Stimulated activated CD4-positive, alpha-beta T cell treated with anti-CD3 and anti-CD28 coated beads, TNF-alpha, amount 100 ng/mL, for 24 hours (primary cell): Measurements from ENCODE around the gene SLC49A3.
A peak's percentile ranks its signal among the peaks of the same experiment; 100 is the strongest.
"Not testable (repeated sequence)": the region's sequence is repeated elsewhere in the genome, so short reads cannot be mapped to it uniquely, and the experiment has no call there.

Experiments
- DNase-seq, 3 experiments: peaks; one replicate each; pipeline ENCODE4 v3.0.0-alpha.2; 2020; ENCODE audit warnings: low read depth in 3 of 3

The SLC49A3 gene

DNA sequence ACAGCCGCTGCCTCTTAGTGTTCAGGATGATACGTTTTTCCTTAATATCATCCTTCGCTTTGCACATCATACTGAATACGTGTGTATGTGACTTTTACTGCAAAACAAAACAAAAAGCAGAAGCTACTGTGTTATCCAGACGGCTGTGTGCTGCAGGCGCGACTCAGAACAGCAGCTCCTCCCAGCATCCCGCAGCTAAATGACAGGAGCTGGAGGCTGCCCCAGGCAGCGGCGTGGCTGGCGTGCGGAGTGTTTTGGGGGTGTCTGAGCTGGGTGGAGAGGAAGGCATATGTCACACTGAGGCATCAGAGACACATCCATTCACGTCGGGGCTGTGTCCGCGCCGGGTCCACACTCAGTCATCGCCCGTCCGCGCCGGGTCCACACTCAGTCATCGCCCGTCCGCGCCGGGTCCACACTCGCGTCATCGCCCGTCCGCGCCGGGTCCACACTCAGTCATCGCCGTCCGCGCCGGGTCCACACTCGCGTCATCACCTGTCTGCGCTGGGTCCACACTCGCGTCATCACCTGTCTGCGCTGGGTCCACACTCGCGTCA lies 33.3 kb upstream of the SLC49A3 start:
- DNase-seq = no peak

DNA sequence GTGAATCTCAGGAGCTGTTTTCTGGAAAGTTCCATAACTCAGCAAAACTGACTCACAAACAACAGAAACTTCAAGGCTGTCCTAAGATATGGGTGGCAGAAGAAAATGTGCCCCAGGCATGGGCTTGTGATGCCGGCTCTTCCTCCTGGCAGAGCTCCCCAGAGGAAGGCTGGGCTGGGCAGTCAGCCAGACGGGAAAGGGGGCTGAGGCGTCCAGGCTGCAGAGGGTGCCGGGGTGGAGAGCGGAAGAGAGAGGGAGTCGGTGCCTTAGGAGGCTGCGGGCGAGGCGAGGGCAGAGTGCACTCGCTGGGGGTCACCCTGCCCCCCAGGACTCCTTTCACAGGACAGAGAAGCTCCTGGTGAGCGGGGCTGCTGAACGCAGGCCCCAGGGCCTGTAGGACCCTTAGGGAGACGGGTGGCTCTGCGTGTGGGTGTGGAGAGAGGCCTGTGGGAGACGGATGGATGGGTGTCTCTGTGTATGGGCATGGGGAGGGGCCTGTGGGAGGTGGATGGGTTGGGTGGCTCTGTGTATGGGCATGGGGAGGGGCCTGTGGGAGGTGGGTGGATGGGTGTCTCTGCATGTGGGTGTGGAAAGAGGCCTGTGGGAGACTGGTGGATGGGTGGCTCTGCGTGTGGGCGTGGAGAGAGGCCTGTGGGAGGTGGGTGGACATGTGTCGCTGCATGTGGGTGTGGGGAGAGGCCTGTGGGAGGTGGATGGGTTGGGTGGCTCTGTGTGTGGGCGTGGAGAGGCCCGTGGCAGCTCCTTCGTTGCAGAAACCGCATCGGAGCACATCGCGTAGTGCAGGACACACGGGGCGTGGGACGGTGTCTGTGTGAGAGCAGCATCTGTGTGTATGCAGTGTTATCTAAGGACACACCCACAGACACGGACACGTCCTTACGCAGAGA lies 32.6 kb upstream of the SLC49A3 start:
- no peak for DNase-seq

DNA sequence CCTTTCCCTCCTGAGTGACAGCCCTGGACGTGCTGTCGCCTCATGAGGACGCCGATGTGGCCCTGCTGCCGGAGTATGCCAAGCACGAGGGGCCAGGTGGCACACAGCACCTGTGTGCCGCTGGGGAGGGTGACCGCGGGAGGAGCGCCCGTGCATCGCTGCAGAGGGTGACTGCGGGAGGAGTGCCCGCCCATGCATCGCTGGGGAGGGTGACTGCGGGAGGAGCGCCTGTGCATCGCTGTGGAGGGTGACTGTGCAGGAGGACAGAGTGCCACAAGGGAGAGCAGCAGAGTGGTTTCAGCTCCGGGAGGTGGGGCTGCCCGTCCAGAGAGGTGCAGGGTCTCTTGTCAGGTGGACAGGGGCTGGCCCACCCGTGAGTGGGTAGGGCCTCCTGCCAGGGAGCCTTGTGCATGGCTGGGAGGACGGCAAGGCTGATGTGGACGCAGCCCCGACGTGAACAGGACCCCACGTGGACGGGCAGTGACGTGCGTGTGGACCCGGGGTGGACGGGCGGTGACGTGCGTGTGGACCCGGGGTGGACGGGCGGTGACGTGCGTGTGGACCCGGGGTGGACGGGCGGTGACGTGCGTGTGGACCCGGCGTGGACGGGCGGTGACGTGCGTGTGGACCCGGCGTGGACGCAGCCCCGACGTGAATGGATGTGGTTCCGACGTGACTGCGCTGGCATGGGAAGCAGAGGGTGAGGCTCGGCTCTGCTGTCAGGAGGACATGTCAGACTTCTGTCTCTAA lies 31.3 kb upstream of the SLC49A3 start:
- no peak for DNase-seq

DNA sequence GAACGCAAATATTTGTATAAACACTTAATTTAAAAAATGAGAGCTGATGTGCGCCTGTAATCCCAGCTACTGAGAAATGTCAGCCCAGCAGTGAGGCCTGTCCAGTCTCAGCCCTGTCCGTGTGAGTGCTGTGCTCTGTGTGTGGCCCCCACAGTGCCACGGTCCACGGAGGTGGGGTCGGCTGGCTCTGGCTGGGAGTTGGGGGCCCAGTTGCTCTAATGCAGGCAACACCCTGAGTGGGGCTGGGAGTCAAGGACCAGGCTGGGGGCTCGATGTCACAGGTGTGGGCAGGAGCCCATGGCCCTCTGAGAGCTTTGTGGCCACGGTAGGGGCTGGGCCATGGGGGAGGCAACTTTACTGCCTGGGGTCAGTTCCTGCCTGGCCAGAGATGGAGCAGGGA lies 29.5 kb upstream of the SLC49A3 start:
- DNase-seq = no peak

DNA sequence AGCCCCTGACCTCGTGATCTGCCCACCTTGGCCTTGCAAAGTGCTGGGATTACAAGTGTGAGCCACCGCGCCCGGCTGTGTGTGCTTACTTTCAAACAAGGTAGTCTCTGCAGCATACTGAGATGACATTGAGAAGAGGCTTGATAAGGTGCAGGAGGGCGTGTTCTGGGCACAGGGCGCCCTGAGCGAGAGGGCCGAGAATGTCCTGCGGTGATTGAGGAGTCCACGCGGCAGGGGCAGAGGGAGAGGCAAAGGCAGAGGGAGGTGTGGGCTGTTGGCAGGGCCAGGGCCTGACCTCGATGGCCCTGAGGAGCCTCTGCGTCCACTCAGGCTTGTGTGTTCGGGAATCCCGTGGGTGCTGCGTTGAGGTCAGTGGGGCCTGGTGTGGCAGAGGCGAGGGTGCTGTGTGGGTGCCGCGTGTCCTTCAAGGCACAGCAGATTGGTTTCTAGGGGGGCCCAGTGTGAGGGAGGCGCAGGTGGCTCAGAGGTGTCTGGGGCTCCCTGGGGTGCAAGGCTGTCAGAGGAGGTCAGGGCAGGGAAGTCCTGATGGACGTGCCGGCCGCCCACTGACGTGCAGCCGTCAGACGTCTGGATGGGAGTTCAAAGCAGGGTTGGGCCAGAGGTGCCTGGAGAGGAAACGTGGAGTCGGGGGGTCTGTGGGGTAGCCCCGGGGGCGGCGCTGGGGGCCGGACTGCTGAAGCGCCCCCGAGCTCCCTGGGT lies 28.8 kb upstream of the SLC49A3 start:
- no peak for DNase-seq

DNA sequence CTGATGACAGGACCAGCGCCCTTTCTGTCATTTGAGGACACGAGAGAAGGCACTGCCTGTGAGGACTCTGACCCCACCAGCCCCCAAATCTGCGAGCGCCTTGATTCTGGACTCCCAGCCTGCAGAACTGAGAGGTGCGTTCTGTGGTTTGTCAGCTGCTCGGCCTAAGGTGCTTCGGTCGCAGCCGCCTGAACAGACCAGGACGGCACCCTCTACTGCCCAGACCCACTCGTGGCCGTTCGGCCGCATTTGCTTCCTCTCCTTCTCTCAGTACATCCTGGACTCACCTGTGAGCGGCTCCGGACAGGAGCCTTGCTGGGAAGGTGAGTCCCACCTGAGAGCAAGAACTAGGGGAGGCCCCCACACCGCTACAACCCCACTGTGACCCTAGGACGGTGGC lies 25.1 kb upstream of the SLC49A3 start:
- no peak for DNase-seq

DNA sequence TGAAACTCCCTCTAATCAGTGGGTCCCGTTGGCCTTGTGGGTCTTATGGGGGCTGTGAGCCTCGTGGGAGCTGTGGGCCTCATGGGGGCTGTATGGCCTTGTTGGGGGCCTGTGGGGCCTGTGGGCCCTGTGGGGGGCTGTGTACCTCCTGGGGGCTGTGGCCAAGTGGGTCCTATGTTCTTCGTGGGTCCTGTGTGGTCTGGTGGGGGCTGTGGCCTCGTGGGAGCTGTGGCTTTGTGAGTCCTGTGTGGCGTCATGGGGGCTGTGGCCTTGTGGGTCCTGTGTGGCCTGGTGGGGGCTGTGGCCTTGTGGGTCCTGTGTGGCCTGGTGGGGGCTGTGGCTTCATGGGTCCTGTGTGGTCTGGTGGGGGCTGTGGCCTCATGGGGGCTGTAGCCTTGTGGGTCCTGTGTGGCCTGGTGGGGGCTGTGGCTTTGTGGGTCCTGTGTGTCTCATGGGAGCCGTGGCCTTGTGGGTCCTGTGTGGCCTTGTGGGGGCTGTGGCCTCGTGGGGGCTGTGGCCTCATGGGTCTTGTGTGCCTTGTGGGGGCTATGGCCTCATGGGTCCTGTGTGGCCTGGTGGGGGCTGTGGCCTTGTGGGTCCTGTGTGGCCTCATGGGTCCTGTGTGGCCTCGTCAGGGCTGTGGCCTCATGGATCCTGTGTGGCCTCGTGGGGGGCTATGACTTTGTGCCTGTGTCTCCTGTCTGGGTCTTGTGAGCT lies 24.1 kb upstream of the SLC49A3 start:
- no peak for DNase-seq

DNA sequence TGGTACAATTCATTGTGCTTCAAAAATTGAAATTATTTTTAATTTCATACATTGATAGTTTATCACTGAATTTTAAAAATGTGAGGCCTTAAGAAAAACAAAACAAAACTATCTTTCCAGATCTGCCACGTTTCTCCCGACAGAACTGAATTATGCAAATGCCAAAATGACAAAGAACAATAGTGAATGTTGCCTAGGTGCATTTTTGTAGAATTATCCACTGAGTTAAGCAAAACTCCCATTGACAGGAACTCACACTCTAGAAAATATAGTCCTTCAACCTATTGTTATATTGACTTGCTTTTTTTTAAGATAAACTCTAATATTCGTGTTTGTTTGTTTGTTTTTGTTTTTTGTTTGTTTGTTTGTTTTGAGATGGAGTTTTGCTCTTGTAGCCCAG lies 23.1 kb upstream of the SLC49A3 start:
- no peak for DNase-seq

DNA sequence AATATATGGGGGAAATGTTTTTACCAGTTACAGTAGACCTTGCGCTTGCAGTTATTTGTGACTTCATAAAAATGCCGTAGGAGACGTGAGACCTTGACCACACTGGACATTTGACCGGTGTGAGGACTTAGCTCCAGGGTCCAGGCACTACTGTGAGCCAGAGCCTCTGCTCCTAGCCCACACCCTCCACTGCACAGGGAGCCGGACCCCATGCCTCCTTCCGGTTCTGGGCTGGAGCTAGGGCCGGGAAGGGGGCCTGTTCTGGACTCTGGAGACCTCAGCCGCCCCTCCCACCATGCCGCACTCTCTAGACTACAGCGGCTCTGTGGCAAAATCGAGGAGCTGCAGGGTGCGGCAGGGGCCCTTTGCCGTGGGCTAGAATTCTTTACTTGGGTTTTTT lies 22.0 kb upstream of the SLC49A3 start:
- no peak for DNase-seq

DNA sequence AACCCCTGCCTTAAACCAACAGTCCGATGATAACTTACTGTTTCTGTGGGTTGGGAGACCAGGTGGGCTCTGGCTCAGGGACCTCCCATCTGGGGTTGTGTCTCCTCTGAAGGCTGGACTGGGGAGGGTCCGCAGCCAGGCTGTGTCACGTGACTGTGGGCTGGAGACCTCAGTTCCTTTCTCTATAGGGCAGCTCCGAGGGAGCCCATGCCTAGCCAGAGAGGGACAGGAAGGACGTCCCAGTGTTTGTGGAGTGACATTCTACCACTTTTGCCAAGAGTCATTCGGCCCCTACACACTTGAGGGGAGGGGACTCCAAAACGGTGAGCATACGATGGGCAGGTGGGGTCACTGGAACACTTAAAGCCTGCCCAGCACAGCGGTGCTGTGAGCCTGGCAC lies 21.2 kb upstream of the SLC49A3 start:
- no peak for DNase-seq

DNA sequence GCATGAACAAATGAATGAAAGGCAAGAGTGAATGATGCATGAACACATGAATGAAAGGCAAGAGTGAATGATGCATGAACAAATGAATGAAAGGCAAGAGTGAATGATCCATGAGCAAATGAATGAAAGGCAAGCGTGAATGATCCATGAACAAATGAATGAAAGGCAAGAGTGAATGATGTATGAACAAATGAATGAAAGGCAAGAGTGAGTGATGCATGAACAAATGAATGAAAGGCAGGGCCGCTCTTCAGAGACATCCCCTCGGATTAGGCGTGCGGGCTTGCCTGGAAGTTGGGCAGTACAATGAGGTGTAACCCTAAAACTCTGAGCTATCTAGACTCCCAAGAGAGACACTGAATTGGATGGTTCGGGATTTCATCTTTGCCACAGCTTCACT lies 20.4 kb upstream of the SLC49A3 start:
- no peak for DNase-seq

DNA sequence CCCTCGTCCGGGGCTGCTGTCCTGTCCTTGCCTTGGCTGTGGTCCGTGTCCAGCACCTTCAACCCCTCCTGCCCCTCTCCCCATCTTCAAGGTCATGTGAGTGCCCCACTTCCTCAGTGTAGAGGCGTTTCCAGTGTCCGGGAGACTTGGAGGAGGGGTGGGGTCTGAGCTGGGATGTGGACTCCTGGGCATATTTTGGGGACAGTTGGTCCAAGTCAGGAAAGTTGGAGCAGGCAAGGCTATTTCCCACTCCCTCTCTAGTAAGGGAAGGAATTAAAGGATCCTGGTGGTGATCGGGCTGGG lies 19.6 kb upstream of the SLC49A3 start:
- no peak for DNase-seq

DNA sequence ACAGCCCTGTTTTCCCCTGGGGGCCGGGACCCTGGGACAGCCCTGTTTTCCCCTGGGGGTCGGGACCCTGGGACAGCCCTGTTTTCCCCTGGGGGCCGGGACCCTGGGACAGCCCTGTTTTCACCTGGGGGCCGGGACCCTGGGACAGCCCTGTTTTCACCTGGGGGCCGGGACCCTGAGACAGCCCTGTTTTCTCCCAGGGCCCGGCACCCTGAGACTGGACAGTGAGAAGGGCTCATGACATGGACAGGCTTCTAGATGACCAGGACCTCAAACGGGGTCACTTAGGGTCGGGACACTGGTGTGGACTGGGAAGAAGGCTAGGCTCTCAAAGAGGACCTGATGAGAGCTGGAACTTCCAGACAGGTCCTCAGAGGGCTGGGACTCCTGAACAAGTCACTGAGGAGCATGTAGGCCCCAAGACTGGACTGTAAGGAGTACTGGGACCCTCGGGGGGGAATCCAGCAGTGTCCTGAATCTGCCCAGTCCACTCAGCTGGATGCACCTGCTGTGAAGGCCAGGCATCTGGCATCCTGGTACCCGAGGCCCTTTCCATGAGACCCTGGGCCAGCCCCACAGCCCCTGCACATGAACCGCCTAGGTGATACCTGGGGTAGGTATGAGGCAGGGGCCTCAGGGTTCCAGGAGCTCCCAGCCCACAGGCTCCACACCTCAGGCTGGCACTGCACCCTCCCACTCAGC lies 19.1 kb upstream of the SLC49A3 start:
- DNase-seq = no peak

DNA sequence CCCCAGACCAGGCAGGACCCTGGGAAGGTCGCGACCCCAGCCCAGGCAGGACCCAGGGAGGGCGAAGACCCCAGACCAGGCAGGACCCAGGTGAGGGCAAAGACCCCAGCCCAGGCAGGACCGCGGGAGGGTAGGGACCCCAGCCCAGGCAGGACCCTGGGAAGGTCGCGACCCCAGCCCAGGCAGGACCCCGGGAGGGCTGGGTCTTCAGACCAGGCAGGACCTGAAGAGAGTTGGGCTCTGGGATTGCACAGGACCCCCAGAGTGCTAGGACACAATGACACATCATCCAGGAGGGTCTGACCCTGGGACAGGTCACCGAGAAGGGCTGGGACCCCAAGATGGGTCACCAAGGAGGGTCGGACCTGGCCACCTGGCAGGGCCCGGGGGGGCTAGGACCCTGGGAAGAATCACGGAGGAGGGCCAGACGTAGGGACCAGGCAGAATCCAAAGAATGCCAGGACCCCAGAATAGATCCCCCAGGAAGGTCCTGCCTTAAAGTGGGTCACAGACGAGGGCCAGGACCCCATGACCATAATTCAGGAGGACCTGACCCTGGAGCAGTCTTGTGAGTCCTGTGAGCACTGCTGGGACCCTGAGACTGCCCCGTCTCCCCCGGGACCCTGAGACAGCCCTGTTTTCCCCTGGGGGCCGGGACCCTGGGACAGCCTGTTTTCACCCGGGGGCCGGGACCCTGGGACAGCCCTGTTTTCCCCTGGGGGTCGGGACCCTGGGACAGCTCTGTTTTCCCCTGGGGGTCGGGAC lies 18.1 kb upstream of the SLC49A3 start:
- no peak for DNase-seq

DNA sequence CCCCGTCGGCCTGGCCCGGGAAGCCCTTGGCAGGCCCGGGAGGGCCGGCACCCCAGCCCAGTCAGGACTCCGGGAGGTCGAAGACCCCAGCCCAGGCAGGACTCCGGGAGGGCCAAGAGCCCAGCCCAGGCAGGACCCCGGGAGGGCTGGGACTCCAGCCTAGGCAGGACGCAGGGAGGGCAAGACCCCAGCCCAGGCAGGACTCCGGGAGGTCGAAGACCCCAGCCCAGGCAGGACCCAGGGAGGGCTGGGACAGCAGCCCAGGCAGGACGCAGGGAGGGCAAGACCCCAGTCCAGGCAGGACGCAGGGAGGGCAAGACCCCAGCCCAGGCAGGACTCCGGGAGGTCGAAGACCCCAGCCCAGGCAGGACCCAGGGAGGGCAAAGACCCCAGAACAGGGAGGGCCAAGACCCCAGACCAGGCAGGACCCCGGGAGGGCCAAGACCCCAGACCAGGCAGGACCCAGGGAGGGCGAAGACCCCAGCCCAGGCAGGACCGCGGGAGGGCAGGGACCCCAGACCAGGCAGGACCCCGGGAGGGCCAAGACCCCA lies 17.2 kb upstream of the SLC49A3 start:
- not testable (repeated sequence) for DNase-seq

DNA sequence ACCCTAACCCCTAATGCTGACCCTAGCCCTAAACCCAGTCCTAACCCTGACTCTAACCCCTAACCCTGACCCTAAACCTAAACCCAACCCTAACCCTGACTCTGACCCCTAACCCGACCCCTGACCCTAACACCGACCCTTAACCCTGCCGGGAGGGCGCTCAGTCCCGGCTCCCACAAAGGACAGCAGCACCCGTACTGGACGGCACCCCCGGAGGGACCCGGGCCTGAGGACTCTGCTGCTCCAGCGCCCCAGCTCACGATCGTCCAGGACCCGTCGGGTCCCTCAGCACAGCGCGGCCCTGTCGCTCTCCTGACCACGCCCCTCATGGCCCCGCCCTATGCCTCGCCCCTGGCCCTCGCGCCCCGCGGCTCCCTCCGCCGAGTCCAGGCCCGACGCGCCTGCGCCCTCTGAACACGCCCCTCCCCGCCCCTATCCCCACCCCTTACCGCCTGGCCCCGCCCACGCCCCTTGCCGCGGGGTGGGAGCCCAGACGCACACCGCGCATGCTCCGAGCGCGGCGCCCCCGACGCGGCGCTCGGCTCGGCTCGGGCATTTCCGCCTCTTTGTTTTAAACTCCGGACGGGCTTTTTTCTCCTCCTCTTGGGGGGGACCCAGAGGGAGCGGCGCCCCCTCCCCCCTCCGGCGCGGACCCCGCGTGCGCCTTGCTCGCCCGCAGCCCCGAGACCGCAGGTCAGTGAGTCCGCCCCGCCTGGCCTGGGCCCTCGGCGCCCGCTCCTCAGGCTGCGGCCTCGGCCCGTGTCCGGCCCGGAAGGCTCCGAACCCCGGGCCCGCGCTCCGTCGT lies 16.5 kb upstream of the SLC49A3 start, which contains the start of gene PCGF3:
Gene PCGF3 (plus strand): TSS at position 555 of the 805 bp plus-strand sequence. CDS start 27,849 bp downstream, outside the sequence.
- peak; percentile 94 to 97 (median 94) for DNase-seq

DNA sequence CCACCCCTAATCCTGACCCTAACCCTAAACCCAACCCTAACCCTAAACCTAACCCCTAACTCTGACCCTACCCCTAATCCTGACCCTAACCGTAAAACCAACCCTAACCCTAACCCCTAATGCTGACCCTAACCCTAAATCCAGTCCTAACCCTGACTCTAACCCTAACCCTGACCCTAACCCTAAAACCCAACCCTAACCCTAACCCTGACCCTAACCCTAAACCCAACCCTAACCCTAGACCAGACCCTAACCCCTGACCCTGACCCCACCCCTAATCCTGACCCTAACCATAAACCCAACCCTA lies 16.0 kb upstream of the SLC49A3 start:
- DNase-seq = no peak

DNA sequence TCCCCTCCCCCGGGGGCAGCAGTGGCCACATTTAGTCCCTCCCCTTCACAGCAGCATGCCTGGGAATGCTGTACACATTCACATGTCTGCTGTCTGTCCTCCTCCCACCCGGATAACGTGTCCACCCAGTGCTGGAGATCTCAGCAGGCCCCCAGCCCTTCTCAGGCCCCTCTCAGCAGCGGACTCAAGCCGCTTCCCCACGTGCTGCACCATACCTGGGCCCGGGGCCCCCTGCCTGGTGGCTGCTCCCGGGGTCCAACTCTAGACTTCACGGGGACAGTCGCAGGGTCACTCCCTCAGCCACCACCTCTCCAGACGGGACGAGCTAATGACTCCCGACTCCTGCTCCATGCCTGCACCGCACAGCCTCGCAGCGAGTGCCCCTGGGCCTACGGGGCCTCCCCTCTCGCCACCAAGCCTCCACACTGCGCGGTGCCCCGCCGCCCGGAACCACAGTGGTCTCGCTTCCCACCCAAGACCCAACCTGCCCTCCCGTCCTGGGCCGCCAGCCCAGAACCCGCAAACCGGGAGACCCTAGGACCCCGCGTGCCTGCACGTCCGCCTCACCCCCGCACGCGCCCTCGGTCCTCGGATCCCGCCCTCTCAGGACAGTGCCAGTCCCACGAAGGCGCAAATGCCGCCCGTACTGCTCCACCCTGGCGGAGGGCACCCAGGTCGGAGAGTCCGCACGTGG lies 15.4 kb upstream of the SLC49A3 start:
- no peak for DNase-seq
